Transverse colon (tissue), 3 donors: ENCODE measurements around the gene PCARE.

Experiments used
- EP300 ChIP-seq: sonication (generic); formaldehyde crosslinking; IDR thresholded peaks from one replicate; pipeline ENCODE4 v1.6.1; 2017; ENCODE audit warnings: antibody characterized with exemption, low read depth
- TF ChIP-seq, protein P1 (sequence below), 5 experiments: fragments of 200-600 bp in 3 of 5; fragments of 450-650 bp in 2 of 5; sonication (generic) in 3 of 5; IDR thresholded peaks; 1 replicate in 2 of 5; 2 replicates in 3 of 5; pipeline ENCODE4 v1.5.1; 2016 to 2017; ENCODE audit warnings: antibody characterized with exemption in 5 of 5, inconsistent platforms in 3 of 5, mild to moderate bottlenecking in 2 of 5, moderate library complexity in 1 of 5

DNA sequence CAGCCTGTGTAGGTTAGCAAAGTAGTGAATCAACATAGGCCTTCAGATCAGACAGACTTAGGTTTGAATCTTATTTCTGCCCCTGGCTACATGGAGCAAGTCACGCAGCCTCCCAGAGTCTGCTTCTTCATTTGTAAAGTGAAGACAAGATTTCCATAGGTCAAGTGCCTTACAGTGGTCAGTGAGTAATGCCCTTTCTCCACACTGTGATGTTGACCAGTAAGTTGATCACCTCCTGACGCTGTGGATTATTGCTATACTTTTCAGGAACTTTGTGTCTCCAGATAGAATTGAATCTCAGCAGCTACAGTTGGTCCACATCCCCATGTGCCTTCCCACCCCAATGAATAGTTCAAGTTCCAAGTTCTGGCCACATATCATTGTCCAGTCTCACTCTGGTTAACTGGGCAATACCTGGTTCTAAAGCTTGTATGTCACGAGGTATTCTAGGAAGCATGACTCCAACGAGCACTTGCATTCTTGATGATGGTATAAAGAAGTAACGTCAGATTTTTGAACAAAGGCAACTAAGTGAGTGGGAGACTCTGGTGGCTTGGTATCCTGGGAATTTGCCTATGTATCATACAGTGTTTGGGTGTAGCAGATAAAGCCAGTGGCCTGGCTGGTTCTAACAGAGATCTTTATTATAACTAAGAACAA lies 38.8 kb upstream of the PCARE start:
- TF ChIP-seq EP300 = no peak
- TF ChIP-seq, protein P1, sequence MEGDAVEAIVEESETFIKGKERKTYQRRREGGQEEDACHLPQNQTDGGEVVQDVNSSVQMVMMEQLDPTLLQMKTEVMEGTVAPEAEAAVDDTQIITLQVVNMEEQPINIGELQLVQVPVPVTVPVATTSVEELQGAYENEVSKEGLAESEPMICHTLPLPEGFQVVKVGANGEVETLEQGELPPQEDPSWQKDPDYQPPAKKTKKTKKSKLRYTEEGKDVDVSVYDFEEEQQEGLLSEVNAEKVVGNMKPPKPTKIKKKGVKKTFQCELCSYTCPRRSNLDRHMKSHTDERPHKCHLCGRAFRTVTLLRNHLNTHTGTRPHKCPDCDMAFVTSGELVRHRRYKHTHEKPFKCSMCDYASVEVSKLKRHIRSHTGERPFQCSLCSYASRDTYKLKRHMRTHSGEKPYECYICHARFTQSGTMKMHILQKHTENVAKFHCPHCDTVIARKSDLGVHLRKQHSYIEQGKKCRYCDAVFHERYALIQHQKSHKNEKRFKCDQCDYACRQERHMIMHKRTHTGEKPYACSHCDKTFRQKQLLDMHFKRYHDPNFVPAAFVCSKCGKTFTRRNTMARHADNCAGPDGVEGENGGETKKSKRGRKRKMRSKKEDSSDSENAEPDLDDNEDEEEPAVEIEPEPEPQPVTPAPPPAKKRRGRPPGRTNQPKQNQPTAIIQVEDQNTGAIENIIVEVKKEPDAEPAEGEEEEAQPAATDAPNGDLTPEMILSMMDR (IDR thresholded peaks at IDR 0.05) = no peak
